Naive B cell (primary cell): ENCODE data around the gene SYCP2. TPM values are rescaled to one million over a fixed set of nuclear protein-coding genes. Genes with fewer than 3 reads are reported as not detected.

Source experiments
- ATAC-seq, 2 donors: fragments of 150-1000 bp; cut with Tn5 transposase; 2 replicates each; pipeline ENCODE4 v1.10.0; 2021; ENCODE audit warnings: low read depth in 2 of 2, mild to moderate bottlenecking in 2 of 2, moderate library complexity in 2 of 2
- DNase-seq: peaks from one replicate; pipeline ENCODE4 v3.0.0; 2022
- H3K27ac Mint-ChIP-seq, 6 donors: one replicate each; pipeline ENCODE4 v1.8.0; 2020 to 2022; ENCODE audit warnings: mild to moderate bottlenecking in 6 of 6, mixed read lengths in 6 of 6, moderate library complexity in 5 of 6, inconsistent platforms in 2 of 6
- H3K27me3 Mint-ChIP-seq, 3 donors: one replicate each; pipeline ENCODE4 v1.8.0; 2021 to 2022; ENCODE audit warnings: mixed read lengths in 3 of 3, mild to moderate bottlenecking in 1 of 3
- H3K36me3 Mint-ChIP-seq, 2 donors: one replicate each; pipeline ENCODE4 v1.8.0; 2020 to 2022; ENCODE audit warnings: mixed read lengths in 2 of 2, inconsistent platforms in 1 of 2, mild to moderate bottlenecking in 1 of 2
- H3K4me1 Mint-ChIP-seq, 3 donors: one replicate each; pipeline ENCODE4 v1.8.0; 2020 to 2022; ENCODE audit warnings: mixed read lengths in 3 of 3, inconsistent platforms in 1 of 3, mild to moderate bottlenecking in 1 of 3, moderate library complexity in 1 of 3
- H3K4me3 Mint-ChIP-seq, 8 donors: one replicate each; pipeline ENCODE4 v1.8.0; 2020 to 2022; ENCODE audit warnings: mild to moderate bottlenecking in 8 of 8, mixed read lengths in 8 of 8, moderate library complexity in 8 of 8, inconsistent platforms in 2 of 8
- H3K9me3 Mint-ChIP-seq, 7 donors: one replicate each; pipeline ENCODE4 v1.8.0; 2020 to 2022; ENCODE audit warnings: mixed read lengths in 7 of 7, mild to moderate bottlenecking in 5 of 7, inconsistent platforms in 2 of 7, moderate library complexity in 1 of 7
- polyA plus RNA-seq, 6 donors: library from polyadenylated mRNA; unstranded; fragments of 300-500 nt; fragmentation: Illumina TruSeq; gene quantifications; one replicate each; pipeline ENCODE4 v1.2.3, GENCODE V29; 2021; ENCODE audit warnings: low read depth in 6 of 6

Gene SYCP2
- polyA plus RNA-seq, 6 donors from 2014 or later: 0.10 to 1.1 (median 0.35) TPM; not detected in 1

DNA sequence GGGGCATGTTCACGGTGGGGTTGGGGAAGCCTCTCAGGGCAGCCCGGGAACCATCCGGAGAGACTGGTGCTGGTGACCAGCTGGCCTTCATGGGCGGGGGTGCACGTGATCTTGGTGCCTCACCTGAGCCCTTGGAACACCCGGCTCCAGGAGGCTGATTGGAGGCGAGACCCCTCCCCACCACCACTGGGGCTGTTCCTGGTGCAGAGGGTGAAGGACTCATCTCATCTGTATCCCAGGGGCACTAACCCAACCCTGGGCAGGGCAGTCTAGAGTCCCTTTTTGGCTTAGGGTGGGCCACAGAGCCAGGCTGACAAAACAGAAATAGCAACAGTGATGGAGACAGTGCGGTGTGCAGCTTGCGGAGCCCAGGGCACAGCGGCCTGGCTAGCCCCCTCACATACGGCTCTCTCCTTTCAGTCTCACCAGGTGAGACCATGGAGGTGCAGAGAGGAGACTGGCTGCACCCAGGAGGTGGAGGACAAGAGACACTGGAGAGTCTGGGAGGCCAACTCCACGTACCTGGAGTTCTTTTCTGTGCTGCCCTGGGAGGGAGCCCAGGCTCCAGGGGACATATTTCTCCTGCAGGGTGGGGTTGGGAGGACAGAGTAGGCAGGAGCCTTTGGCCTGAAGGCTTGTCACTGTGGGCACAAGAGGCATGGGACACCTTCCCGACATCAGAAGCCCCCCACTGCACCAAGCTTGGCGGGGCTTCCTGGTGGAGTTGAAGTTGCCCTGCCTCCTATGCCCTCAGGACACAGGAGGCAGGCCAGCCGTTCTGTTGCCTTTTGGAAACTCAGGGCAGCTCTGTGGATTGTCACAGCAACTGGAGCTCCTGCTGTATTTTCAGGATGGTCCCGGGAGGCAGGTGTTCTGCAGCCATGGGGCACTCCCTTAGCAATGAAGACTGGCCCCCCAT lies 106.0 kb downstream of the SYCP2 start:
- Mint-ChIP-seq H3K4me1 (no peaks in the 10 kb centered on the region), H3K27me3 (peaks cover 3 to 28% (median 14%) of the 10 kb centered on the region in 3 donors), H3K9me3 (peaks cover 0 to 5% (median 2%) of the 10 kb centered on the region in 7 donors), H3K4me3 (no peak overlapping the region), H3K27ac (no peak overlapping the region), H3K36me3 (peaks cover 0 to 4% of the 10 kb centered on the region in 2 donors)
- DNase-seq (no peak), ATAC-seq (no peak)

DNA sequence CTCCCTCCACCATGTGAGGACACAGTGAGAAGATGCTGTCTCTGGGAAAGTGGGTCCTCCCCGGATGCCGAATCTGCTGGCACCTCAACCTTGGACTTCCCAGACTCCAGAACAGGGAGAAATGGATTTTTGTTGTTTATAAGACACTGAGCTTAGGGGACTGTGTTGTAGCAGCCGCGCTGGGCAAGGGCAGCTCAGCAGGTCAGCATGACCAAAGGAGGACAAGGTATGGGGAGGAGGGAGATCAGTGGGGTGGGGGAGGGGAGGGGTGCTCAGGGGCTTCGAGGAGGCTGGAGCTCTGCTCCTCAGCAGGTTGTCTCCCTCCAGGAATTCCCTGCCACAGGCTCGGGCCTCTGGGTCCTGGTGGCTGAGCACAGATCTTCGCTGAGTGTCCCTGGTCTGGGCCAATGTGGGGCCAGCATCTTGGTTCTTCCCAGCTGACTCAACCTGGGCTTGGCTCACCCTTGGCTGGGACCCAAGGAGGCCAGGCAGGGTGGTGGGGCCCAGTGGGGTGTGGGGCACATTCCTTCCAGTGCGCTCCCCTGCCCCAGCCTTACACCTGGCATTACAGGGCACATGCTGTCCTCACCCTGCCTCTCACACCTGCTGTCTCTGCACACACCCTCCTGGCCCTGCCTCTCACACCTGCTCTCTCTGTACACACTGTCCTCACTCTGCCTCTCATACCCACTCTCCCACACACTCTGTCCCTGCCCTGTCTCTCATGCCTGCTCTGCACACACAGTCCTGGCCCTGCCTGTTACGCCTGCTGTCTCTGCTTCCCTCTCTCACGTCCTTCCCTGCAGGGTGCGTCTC lies 107.3 kb downstream of the SYCP2 start:
- peaks cover 0 to 9% (median 4%) of the 10 kb centered on the region in 7 donors for H3K9me3 Mint-ChIP-seq
- H3K4me1 Mint-ChIP-seq: no peaks in the 10 kb centered on the region
- ATAC-seq (no peak), DNase-seq (no peak)
- H3K36me3 Mint-ChIP-seq: peaks cover 0 to 4% of the 10 kb centered on the region in 2 donors
- H3K27ac Mint-ChIP-seq: no peak overlapping the region
- H3K4me3 Mint-ChIP-seq: no peak overlapping the region
- H3K27me3 Mint-ChIP-seq: peaks cover 3 to 36% (median 14%) of the 10 kb centered on the region in 3 donors

DNA sequence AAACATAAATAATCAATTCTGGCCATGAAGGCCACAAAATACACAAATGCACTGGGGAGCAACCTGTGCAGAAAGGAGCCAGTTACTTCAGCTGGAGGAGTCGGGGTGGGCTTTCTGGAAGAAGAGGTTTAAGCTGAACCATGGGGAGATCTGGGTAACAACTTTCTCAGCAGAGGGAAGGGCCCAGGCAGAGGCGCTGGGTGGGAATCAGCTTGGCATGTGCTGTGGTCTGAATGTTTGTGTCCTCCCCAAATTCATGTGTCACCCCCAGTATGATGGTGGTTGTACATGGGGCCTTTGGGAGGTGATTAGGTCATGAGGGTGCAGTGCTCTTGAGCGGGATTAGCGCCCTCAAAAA lies 107.9 kb downstream of the SYCP2 start:
- H3K9me3 Mint-ChIP-seq: peaks cover 0 to 10% (median 4%) of the 10 kb centered on the region in 7 donors
- H3K36me3 Mint-ChIP-seq: peaks cover 0 to 4% of the 10 kb centered on the region in 2 donors
- DNase-seq (no peak), ATAC-seq (no peak)
- peaks cover 7 to 37% (median 14%) of the 10 kb centered on the region in 3 donors for H3K27me3 Mint-ChIP-seq
- H3K4me1 Mint-ChIP-seq: no peaks in the 10 kb centered on the region
- H3K4me3 Mint-ChIP-seq: no peak overlapping the region
- H3K27ac Mint-ChIP-seq: no peak overlapping the region

DNA sequence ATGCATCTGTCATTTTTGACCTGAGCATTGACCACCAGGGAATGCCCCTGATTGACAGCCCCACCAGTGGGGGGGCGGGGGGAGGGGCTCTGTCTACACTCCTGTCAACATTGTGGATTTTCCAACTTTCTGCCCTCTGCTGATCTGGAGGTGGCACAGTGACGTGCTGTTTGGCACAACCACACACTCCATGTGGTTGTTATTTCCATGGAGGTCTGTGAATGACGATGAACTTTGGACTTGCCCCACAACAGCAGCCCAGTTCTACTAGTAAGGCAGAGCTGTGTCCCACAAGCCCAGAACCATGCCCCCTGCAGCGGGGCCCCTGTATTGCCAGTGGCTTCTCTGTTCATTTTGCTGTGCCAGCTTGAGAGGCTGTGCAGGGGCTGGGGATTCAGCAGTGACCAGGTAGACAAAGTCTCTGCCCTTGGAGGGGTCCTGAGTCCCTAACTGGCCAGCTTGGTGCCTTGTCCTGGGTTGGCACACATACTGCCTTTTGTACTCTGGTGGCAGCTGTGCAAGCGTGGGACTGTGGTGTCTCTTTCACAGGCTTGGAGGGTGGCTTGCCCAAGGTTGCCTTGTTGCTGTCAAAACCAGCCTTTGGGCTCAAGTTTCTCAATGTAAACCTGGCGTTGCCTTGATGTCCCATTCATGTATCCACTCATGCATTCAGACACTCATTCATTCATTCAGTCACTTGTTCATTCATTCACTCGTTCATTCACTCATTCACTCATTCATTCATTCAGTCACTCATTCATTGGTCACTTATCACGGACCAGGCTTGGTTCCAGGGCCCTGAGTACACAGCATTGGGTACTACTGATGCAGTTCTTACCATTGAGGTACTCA lies 108.5 kb downstream of the SYCP2 start:
- peaks cover 0 to 8% (median 4%) of the 10 kb centered on the region in 7 donors for H3K9me3 Mint-ChIP-seq
- H3K27me3 Mint-ChIP-seq: peaks cover 4 to 34% (median 20%) of the 10 kb centered on the region in 3 donors
- H3K4me3 Mint-ChIP-seq: no peak overlapping the region
- no peaks in the 10 kb centered on the region for H3K36me3 Mint-ChIP-seq
- no peak overlapping the region for H3K27ac Mint-ChIP-seq
- no peaks in the 10 kb centered on the region for H3K4me1 Mint-ChIP-seq
- ATAC-seq: no peak
- DNase-seq: no peak

DNA sequence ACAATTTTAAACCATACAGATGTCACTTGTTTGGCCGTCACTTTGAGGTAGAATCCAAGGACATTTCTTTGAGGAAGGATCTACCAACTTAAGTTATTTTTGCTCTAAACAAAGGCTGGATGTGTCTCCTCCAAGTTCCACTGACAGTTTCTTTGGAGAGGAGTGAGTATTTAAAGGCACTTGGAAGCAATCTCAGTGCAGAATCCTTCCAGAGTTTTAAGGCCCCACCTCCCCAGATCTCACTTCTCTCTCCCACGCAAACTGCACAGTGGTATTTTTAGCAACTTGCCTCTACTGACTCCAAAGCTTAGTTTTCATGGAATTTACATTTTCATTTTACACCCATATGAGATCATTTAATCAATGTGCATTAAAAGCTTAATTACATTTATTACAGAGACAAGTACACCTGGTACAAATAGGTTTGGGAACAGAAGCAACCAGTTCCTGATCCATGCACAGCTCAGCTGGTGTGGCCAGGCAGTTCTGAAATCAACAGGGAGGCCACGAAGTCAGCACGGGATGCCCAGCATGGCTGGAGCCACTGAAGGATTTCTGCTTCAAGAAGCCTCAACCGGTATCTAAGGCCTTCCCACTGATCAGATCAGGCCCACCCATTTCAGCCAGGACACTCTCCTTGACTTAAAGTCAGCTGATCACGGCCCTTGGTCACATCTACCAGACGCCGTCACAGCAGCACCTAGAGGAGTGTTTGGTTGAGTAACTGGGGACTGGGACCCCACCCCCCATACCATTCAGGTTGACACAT lies 109.8 kb downstream of the SYCP2 start:
- DNase-seq (no peak), ATAC-seq (no peak)
- Mint-ChIP-seq H3K9me3 (peaks cover 0 to 8% (median 3%) of the 10 kb centered on the region in 7 donors), H3K27me3 (peaks cover 4 to 31% (median 23%) of the 10 kb centered on the region in 3 donors), H3K36me3 (no peaks in the 10 kb centered on the region), H3K4me3 (no peak overlapping the region), H3K4me1 (no peaks in the 10 kb centered on the region), H3K27ac (peak overlapping the region in 1 of 6 donors; percentile 61)

DNA sequence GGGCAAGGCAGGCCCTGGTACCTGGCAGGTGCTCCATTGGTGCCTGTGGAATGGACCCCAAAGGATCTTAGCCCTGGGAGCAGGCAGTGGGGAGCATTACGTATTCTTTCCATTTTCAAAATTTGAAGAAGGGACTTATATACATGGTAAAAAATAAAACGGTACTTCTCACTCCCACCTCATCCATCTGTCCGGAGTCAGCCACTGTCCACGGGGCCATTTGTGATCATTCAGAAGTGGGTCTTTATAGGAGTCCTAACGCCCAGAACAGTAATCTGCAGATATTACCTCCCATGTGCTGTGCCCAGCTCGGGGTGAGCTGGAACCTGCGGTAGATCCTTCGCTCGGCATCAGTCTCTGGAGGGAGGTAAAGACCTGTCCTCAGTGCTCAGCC lies 110.4 kb downstream of the SYCP2 start:
- Mint-ChIP-seq H3K9me3 (peaks cover 0 to 8% (median 3%) of the 10 kb centered on the region in 7 donors), H3K27ac (no peak overlapping the region), H3K36me3 (no peaks in the 10 kb centered on the region), H3K4me3 (no peak overlapping the region), H3K27me3 (peaks cover 4 to 30% (median 26%) of the 10 kb centered on the region in 3 donors), H3K4me1 (no peaks in the 10 kb centered on the region)
- DNase-seq: no peak
- no peak for ATAC-seq

DNA sequence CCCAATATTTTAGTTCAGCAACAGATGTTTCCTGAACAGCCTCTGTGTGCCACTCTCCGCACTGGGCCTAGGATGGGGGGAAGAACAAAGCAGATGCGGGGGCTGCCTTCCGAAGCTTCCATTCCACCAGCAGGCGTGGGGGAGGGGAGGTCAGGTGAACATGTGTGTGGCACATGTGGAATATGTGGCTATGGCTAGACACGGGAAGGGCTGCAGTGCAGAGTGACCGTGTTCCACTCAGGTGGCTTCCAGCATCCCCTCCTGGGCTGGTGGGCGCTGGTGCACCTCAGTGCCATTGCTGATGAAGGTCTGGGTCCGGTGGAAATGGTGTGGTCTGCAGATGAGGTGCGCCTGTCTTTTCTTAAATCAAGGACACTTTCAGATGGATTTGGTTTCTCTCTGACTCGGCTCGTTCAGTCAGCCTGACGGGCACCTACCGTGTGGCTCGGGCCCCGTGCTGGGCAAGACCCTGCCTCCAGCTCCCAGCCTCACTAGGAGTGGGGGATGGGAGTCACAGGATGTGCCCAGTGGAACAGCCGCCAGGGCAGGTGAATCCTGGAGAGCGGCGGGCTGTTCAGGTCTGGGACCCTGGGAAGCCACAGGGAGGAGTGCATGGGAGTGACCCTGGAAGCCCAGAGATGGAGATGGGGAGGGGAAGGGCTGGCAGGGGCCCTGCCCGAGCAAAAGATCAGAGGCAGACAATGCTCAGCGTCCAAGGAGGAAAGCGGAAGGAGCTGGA lies 111.0 kb downstream of the SYCP2 start:
- no peak for DNase-seq
- H3K27ac Mint-ChIP-seq: no peak overlapping the region

DNA sequence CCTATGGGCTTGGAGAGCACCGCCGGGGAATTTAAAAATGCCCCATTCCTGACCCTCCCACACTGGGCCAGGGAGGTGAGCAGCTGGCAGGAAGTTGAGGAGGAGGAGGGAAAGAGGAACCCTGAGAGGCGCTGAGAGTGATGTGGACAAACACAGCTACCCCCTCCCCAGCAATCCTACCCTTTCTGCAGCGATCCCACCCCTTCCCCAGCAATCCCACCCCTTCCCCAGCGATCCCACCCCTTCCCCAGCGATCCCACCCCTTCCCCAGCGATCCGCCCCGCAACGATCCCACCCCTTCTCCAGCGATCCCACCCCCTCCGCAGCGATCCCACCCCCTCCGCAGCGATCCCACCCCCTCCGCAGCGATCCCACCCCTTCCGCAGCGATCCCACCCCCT lies 111.6 kb downstream of the SYCP2 start:
- Mint-ChIP-seq H3K36me3 (no peaks in the 10 kb centered on the region), H3K9me3 (peaks cover 0 to 8% (median 3%) of the 10 kb centered on the region in 7 donors), H3K27ac (no peak overlapping the region), H3K27me3 (peaks cover 4 to 28% (median 27%) of the 10 kb centered on the region in 3 donors), H3K4me1 (no peaks in the 10 kb centered on the region), H3K4me3 (no peak overlapping the region)
- ATAC-seq: no peak
- DNase-seq: no peak

More for the DNA sequence above, 111.0 kb downstream of the SYCP2 start:
- no peak overlapping the region for H3K4me3 Mint-ChIP-seq
- no peak for ATAC-seq
- no peaks in the 10 kb centered on the region for H3K36me3 Mint-ChIP-seq
- peaks cover 4 to 30% (median 27%) of the 10 kb centered on the region in 3 donors for H3K27me3 Mint-ChIP-seq
- H3K4me1 Mint-ChIP-seq: no peaks in the 10 kb centered on the region
- H3K9me3 Mint-ChIP-seq: peaks cover 0 to 8% (median 3%) of the 10 kb centered on the region in 7 donors

DNA sequence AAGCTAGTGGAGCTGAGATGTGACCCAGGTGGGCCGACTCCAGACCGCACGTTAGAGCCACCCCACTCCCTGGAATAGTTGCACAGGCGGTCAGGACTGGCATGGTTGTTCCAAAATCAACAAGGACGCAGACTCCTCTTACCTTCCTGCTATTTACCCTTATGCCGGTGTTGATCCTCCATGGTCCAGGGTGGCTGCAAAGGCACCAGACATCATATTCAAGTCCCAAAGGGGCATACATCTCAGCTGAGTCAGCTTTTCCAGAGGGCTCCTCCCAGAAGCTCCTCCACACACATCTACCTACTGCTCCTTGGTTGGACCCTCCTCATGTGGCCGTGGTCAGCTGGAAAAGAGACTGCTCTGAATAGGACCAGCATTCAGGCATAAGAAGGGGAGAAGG lies 112.2 kb downstream of the SYCP2 start:
- no peak for DNase-seq
- H3K36me3 Mint-ChIP-seq: no peaks in the 10 kb centered on the region
- no peaks in the 10 kb centered on the region for H3K4me1 Mint-ChIP-seq
- H3K4me3 Mint-ChIP-seq: no peak overlapping the region
- peaks cover 0 to 8% (median 3%) of the 10 kb centered on the region in 7 donors for H3K9me3 Mint-ChIP-seq
- no peak for ATAC-seq
- H3K27me3 Mint-ChIP-seq: peaks cover 4 to 27% (median 22%) of the 10 kb centered on the region in 3 donors
- H3K27ac Mint-ChIP-seq: no peak overlapping the region

DNA sequence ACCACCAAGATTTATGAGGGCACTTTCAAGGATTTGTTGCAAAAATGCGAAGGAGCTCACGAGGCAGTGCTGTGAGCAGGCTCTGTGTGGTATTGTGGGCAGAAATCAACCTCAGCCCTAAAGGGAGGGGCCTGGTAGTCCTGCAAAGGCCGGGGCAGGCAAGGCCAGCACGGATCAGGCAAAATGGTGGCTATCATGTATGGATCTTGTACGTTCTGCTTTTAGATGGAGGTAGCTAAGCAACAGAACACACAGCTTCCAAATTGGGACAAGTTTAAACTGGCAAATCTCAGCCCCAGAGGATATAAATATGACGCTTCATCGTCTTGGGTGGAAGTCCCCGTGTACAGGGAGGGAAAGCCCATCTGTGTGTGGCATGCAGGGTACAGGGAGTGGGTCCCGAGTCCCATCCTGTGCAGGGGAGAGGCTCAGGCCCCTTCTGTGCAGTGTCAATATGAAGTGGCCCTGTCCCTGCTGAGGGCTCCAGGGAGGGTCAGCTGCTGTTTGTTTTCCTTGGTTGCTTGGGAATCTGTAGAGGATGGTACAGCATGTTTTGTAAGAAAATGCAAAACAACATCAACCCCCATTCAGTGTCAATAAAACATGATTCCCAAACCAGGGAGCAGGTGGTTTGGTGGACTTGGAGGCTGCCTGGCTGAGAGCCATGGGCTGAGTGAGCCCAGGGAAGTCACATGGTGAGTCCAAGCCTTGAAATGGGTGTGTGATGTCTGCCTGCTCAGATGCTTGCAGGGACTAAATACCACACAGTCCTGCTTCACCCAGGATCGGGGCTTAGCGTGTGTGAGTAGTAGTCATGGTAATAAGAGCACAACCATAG lies 113.0 kb downstream of the SYCP2 start:
- Mint-ChIP-seq H3K4me1 (no peaks in the 10 kb centered on the region), H3K4me3 (no peak overlapping the region), H3K27ac (no peak overlapping the region), H3K9me3 (peaks cover 0 to 8% (median 3%) of the 10 kb centered on the region in 7 donors), H3K36me3 (no peaks in the 10 kb centered on the region), H3K27me3 (peaks cover 4 to 22% (median 21%) of the 10 kb centered on the region in 3 donors)
- no peak for ATAC-seq
- DNase-seq: no peak

DNA sequence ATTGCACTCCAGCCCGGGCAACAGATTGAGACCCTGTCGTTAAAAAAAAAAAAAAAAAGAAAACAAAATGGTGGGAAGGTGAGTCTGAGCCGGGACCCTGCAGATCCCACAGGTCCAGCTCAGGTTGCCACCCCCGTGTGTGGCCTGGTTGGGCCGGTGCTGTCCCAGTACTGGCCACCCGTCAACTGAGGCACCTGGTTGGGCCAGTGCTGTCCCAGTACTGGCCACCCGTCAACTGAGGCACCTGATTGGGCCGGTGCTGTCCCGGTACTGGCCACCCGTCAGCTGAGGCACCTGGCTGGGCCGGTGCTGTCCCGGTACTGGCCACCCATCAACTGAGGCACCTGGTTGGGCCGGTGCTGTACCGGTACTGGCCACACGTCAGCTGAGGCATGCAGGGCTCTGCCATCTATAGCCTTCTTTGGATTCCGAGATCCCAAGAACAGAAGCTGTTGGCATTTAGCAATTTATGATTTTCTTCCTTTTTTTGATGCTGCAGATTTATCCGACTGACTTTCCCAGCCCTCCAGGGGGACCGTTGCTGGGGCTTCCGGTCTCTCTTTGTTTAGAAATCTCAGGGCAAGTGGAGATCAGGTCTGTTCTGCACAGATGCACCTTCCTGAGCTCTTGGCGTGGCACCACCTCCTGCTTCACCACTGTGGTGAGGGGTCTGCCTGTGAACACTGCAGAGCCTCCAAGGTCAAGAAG lies 113.8 kb downstream of the SYCP2 start:
- Mint-ChIP-seq H3K27me3 (peaks cover 4 to 21% (median 19%) of the 10 kb centered on the region in 3 donors), H3K9me3 (peaks cover 0 to 8% (median 3%) of the 10 kb centered on the region in 7 donors), H3K36me3 (no peaks in the 10 kb centered on the region), H3K27ac (no peak overlapping the region), H3K4me1 (no peaks in the 10 kb centered on the region), H3K4me3 (no peak overlapping the region)
- no peak for ATAC-seq
- DNase-seq: no peak
